Smooth muscle cell (in vitro differentiated cells): ENCODE measurements around the gene PATJ. TPM values are rescaled to one million over a fixed set of nuclear protein-coding genes. Genes with fewer than 3 reads are reported as not detected.

Experiments
- DNase-seq: peaks from one replicate; lab custom pipeline; 2025; ENCODE audit not compliant: unreplicated experiment; lab: John Stamatoyannopoulos, UW
- H2AFZ ChIP-seq: fragments of 200-600 bp; sonication (generic); 2 replicates; pipeline ENCODE4 v1.6.0; 2016; ENCODE audit warnings: antibody characterized with exemption, low read depth, mild to moderate bottlenecking
- H3F3A ChIP-seq: fragments of 200-600 bp; sonication (generic); 2 replicates; pipeline ENCODE4 v1.6.0; 2017; ENCODE audit warnings: antibody characterized with exemption, low read depth
- H3K27ac ChIP-seq: fragments of 200-600 bp; sonication (generic); 2 replicates; pipeline ENCODE4 v1.5.1; 2016; ENCODE audit warnings: low read depth, mild to moderate bottlenecking
- H3K27me3 ChIP-seq: fragments of 200-600 bp; sonication (generic); 2 replicates; pipeline ENCODE4 v1.6.1; 2016; ENCODE audit warnings: low read depth, mild to moderate bottlenecking
- H3K36me3 ChIP-seq: fragments of 200-600 bp; sonication (generic); 2 replicates; pipeline ENCODE4 v1.5.1; 2016; ENCODE audit warnings: low read depth
- H3K4me1 ChIP-seq: fragments of 200-600 bp; sonication (generic); 2 replicates; pipeline ENCODE4 v1.5.1; 2016; ENCODE audit warnings: low read depth
- H3K4me2 ChIP-seq: fragments of 200-600 bp; sonication (generic); 2 replicates; pipeline ENCODE4 v1.6.0; 2016; ENCODE audit warnings: mild to moderate bottlenecking
- H3K4me3 ChIP-seq: fragments of 200-600 bp; sonication (generic); 2 replicates; pipeline ENCODE4 v1.5.1; 2016; ENCODE audit warnings: mild to moderate bottlenecking
- H3K79me2 ChIP-seq: fragments of 200-600 bp; sonication (generic); 2 replicates; pipeline ENCODE4 v1.6.0; 2016; ENCODE audit warnings: low read depth, mild to moderate bottlenecking
- H3K9ac ChIP-seq: fragments of 200-600 bp; sonication (generic); 2 replicates; pipeline ENCODE4 v1.6.0; 2016; ENCODE audit warnings: low read depth
- H3K9me3 ChIP-seq: fragments of 200-600 bp; sonication (generic); replicated peaks from 2 replicates; pipeline ENCODE4 v1.5.1; 2016; ENCODE audit warnings: low read depth
- H4K20me1 ChIP-seq: fragments of 200-600 bp; sonication (generic); 2 replicates; pipeline ENCODE4 v1.6.0; 2016; ENCODE audit warnings: low read depth
- WGBS: methylation state at CpG from one replicate; pipeline ENCODE4 v1.1.7; 2016; ENCODE audit warnings: low lambda C conversion rate; 5-methylcytosine and 5-hydroxymethylcytosine counted together
- polyA plus RNA-seq: library from polyadenylated mRNA; unstranded; fragments of >200 nt; fragmentation: Nextera tagmentation; extraction: Ambion mirVana; gene quantifications from 2 replicates; pipeline ENCODE4 v1.2.1, GENCODE V29; 2016
- total RNA-seq: library from RNA; depleted of rRNA; stranded (reverse); fragments of >200 nt; gene quantifications from 2 replicates; pipeline ENCODE4 v1.2.3, GENCODE V29; 2014
- TF ChIP-seq, protein P1 (sequence below): fragments of 200-600 bp; sonication (generic); IDR thresholded peaks from 2 replicates; pipeline ENCODE4 v1.5.1; 2017; ENCODE audit warnings: borderline replicate concordance, mild to moderate bottlenecking, antibody characterized with exemption; ENCODE audit not compliant: insufficient read depth, poor library complexity, severe bottlenecking

The PATJ gene
- total and polyA plus RNA-seq, 2 experiments from 2014 or later, result 3.5 to 12.3 TPM

DNA sequence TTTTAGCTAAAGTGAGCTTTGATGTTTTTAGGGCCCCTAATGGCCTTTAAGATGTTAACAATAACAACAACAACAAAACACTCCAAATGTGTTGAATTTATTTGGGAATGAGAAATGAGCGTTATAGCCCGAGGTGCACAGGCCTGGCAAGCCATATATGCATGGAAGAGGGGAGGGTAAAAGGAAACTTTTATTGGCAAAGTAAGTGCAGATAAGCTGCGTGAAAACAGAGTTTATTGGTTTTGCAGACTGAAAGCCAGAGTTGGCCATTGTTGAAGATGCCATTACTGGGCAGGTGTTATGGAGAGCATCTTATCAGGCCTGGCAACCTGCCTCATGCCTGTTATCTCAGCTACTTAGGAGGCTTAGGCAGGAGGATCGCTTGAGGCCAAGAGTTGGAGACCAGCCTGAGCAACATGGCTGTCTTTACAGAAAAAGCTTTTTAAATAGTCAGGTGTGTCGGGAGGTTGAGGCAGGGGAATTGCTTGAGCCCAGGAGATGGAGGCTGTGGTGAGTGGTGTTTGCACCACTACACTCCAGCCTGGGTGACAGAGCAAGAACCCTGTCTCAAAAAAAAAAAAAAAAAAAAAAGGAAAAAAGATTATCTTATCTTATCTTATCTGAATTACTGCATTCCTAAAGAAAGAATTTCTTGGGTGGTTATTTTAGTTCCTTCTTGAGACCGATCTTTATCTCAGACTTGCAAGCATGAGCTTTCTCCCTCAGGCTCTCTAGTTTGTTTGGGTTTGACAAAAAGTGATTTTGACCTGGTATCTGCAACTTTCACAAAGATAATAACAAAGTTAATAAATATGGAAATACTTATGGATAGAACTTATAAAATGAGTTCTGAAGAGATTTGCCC, 1.7 kb downstream of the PATJ start:
- Histone ChIP-seq H3K36me3 (no peaks in the 10 kb centered on the region), H3K79me2 (peaks cover 21% of the 10 kb centered on the region), H3K27me3 (no peaks in the 10 kb centered on the region), H3K9me3 (no peaks in the 10 kb centered on the region), H3K4me3 (peak overlapping the region; percentile 88), H3K9ac (no peak overlapping the region), H3K27ac (no peak overlapping the region), H3K4me2 (peak overlapping the region; percentile 99), H3K4me1 (peaks cover 16% of the 10 kb centered on the region), H2AFZ (no peak overlapping the region), H4K20me1 (no peaks in the 10 kb centered on the region), H3F3A (peaks cover 5% of the 10 kb centered on the region)
- 37% methylated on average over 6 of the region's 6 CpGs for WGBS
- TF ChIP-seq, protein P1, sequence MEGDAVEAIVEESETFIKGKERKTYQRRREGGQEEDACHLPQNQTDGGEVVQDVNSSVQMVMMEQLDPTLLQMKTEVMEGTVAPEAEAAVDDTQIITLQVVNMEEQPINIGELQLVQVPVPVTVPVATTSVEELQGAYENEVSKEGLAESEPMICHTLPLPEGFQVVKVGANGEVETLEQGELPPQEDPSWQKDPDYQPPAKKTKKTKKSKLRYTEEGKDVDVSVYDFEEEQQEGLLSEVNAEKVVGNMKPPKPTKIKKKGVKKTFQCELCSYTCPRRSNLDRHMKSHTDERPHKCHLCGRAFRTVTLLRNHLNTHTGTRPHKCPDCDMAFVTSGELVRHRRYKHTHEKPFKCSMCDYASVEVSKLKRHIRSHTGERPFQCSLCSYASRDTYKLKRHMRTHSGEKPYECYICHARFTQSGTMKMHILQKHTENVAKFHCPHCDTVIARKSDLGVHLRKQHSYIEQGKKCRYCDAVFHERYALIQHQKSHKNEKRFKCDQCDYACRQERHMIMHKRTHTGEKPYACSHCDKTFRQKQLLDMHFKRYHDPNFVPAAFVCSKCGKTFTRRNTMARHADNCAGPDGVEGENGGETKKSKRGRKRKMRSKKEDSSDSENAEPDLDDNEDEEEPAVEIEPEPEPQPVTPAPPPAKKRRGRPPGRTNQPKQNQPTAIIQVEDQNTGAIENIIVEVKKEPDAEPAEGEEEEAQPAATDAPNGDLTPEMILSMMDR, result no peak
- DNase-seq, result no peak

DNA sequence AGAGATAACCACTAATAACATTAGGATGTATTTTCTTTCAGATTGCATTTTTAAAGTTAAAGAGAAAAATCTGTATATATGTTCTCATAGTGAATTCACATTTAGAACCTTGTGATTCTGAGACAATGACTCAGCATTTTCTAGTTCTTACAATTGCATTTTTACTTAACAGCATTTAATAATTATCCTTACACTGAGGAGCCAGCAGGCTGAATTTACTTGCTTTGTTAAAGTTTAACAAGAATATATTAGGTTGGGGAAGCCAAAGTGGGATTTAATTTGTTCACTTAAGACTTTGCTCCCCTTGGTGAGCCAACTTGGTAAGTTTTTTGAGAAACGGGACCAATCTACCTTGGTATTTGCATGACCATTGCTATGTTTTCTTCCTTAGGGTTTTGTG, 4.5 kb downstream of the PATJ start:
- H3K4me2 ChIP-seq, result peak overlapping the region; percentile 10
- TF ChIP-seq, protein P1, result no peak

DNA sequence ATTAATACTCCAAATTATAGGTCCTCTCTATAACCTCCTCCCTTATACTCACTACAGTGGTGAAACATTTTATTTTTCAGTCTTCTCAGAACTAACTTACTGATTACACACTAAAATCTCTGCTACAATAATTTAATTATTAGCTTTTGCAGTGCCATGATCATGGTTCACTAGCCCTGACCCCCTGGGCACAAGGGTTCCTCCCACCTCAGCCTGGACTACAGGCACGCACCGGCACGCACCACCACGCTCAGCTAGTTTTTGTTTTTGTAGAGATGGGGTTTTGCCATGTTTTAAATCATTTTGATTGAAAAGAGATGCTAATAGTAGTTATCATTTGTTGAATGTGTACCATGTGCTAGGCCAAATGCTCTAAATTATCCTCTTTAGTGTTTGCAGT, 6.3 kb downstream of the PATJ start:
- no peak overlapping the region for H3K4me3 ChIP-seq
- H2AFZ ChIP-seq, result no peak overlapping the region
- DNase-seq, result no peak
- H3K4me1 ChIP-seq, result peaks cover 9% of the 10 kb centered on the region
- H3K36me3 ChIP-seq, result no peaks in the 10 kb centered on the region
- peaks cover 5% of the 10 kb centered on the region for H3F3A ChIP-seq
- no peak overlapping the region for H3K27ac ChIP-seq
- no peaks in the 10 kb centered on the region for H4K20me1 ChIP-seq
- TF ChIP-seq, protein P1, result no peak
- H3K27me3 ChIP-seq, result no peaks in the 10 kb centered on the region
- H3K4me2 ChIP-seq, result no peak overlapping the region
- peaks cover 21% of the 10 kb centered on the region for H3K79me2 ChIP-seq
- no peaks in the 10 kb centered on the region for H3K9me3 ChIP-seq
- H3K9ac ChIP-seq, result no peak overlapping the region
- 97% methylated on average over 4 of the region's 4 CpGs for WGBS

More for the DNA sequence above, 4.5 kb downstream of the PATJ start:
- WGBS, result 32% methylated on average over 1 of the region's 1 CpG
- peaks cover 16% of the 10 kb centered on the region for H3K4me1 ChIP-seq
- peak overlapping the region; percentile 22 for H3K27ac ChIP-seq
- no peak overlapping the region for H2AFZ ChIP-seq
- no peaks in the 10 kb centered on the region for H3K27me3 ChIP-seq
- no peak for DNase-seq
- H3F3A ChIP-seq, result peaks cover 5% of the 10 kb centered on the region
- H3K9ac ChIP-seq, result no peak overlapping the region
- H3K36me3 ChIP-seq, result no peaks in the 10 kb centered on the region
- no peaks in the 10 kb centered on the region for H4K20me1 ChIP-seq
- H3K9me3 ChIP-seq, result no peaks in the 10 kb centered on the region
- H3K4me3 ChIP-seq, result no peak overlapping the region
- H3K79me2 ChIP-seq, result peaks cover 21% of the 10 kb centered on the region
